ENCODE data around the gene RXFP3.
"Not testable (repeated sequence)": the region's sequence is repeated elsewhere in the genome, so short reads cannot be mapped to it uniquely, and the experiment has no call there.

Gene RXFP3

GRCh38 chr5:33934176-33934575 is 2.0 kb upstream of the RXFP3 start:
- no peak for DNase-seq (ENCODE audit: low read depth in 2 of 2, low spot score in 1 of 2)

- DNase-seq (ENCODE audit: low read depth in 2 of 2, low spot score in 1 of 2): no peak
Observed at GRCh38 chr5:33936004-33936380, 194 bp upstream of the RXFP3 start.

- no peak for DNase-seq (ENCODE audit: low read depth in 2 of 2, low spot score in 1 of 2)
Observed at GRCh38 chr5:33937017-33937706, 976 bp downstream of the RXFP3 start.

- DNase-seq (ENCODE audit: low read depth in 2 of 2, low spot score in 1 of 2): no peak
Observed at GRCh38 chr5:33937707-33938506, 1.7 kb downstream of the RXFP3 start.

GRCh38 chr5:33938507-33938796 is 2.3 kb downstream of the RXFP3 start:
- no peak for DNase-seq (ENCODE audit: low read depth in 2 of 2, low spot score in 1 of 2)

- no peak for DNase-seq (ENCODE audit: low read depth in 2 of 2, low spot score in 1 of 2)
Observed at GRCh38 chr5:33938881-33939280, 2.7 kb downstream of the RXFP3 start.

- no peak for DNase-seq (ENCODE audit: low read depth in 2 of 2, low spot score in 1 of 2)
Observed at GRCh38 chr5:33939556-33940262, 3.5 kb downstream of the RXFP3 start.

GRCh38 chr5:33941090-33941489 is 4.9 kb downstream of the RXFP3 start:
- no peak for DNase-seq (ENCODE audit: low read depth in 2 of 2, low spot score in 1 of 2)

- DNase-seq (ENCODE audit: low read depth in 2 of 2, low spot score in 1 of 2): no peak
Observed at GRCh38 chr5:33944543-33945132, 8.5 kb downstream of the RXFP3 start.

- not testable (repeated sequence) for DNase-seq (ENCODE audit: low read depth in 2 of 2, low spot score in 1 of 2)
Observed at GRCh38 chr5:33952175-33952574, 16.0 kb downstream of the RXFP3 start.

- DNase-seq (ENCODE audit: low read depth in 2 of 2, low spot score in 1 of 2): no peak
Observed at GRCh38 chr5:33957577-33958150, 21.5 kb downstream of the RXFP3 start.

- DNase-seq (ENCODE audit: low read depth in 2 of 2, low spot score in 1 of 2): no peak
Observed at GRCh38 chr5:33958176-33958575, 22.0 kb downstream of the RXFP3 start.

GRCh38 chr5:33964132-33964700 is 28.0 kb downstream of the RXFP3 start:
- no peak for DNase-seq (ENCODE audit: low read depth in 2 of 2, low spot score in 1 of 2)

GRCh38 chr5:33966805-33967204 is 30.6 kb downstream of the RXFP3 start:
- DNase-seq (ENCODE audit: low read depth in 2 of 2, low spot score in 1 of 2): no peak

GRCh38 chr5:33968211-33969005 is 32.2 kb downstream of the RXFP3 start:
- DNase-seq (ENCODE audit: low read depth in 2 of 2, low spot score in 1 of 2): no peak

- no peak for DNase-seq (ENCODE audit: low read depth in 2 of 2, low spot score in 1 of 2)
Observed at GRCh38 chr5:33969572-33970452, 33.6 kb downstream of the RXFP3 start.

GRCh38 chr5:33973271-33973670 is 37.1 kb downstream of the RXFP3 start:
- DNase-seq (ENCODE audit: low read depth in 2 of 2, low spot score in 1 of 2): no peak

- DNase-seq (ENCODE audit: low read depth in 2 of 2, low spot score in 1 of 2): no peak
Observed at GRCh38 chr5:33975852-33976251, 39.7 kb downstream of the RXFP3 start.

GRCh38 chr5:33976307-33976706 is 40.1 kb downstream of the RXFP3 start:
- DNase-seq (ENCODE audit: low read depth in 2 of 2, low spot score in 1 of 2): no peak

Data from stimulated activated CD8-positive, alpha-beta memory T cell treated with anti-CD3 and anti-CD28 coated beads, Interleukin-4, amount 100 ng/mL, for 1 hour (primary cell).